ENCODE data around the gene COL7A1.

DNA sequence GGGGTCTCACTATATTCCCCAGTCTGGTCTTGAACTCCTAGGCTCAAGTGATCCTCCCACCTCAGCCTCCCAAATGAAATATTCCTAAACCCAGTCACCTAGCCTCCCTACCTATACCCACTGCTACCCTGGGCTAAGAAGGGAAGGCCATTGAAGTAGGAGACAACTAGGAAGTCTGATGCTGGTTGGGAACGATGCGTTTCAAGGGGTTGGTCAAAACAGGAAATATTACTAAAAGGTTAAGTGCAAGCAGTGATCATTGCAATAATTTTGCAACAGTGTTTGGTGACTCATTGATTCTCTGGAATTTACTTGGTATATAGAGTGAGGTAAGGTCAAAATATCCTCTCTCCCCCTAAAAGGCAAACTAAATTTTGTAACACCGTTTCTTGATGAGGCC, 18.9 kb upstream of the COL7A1 start:
- TF ChIP-seq EZH2 (IDR thresholded peaks at IDR 0.05), result no peak
- no peak for TF ChIP-seq POLR2AphosphoS5 (IDR thresholded peaks at IDR 0.05; ENCODE audit: borderline replicate concordance, low read depth, low read length)

Measured in SK-N-MC (cell line).